B cell (primary cell): ENCODE data around the gene CD247.

Experiments used
- EZH2 ChIP-seq: IDR thresholded peaks from 2 replicates; pipeline ENCODE4 v1.6.1; 2012; ENCODE audit warnings: borderline replicate concordance, low read depth, mild to moderate bottlenecking, moderate library complexity, low read length; ENCODE audit not compliant: insufficient read depth, poor library complexity, severe bottlenecking
- TF ChIP-seq, protein P1 (sequence below): fragments of 200-600 bp; IDR thresholded peaks from one replicate; pipeline ENCODE4 v1.8.0; 2022; ENCODE audit warnings: antibody characterized with exemption, mild to moderate bottlenecking

DNA sequence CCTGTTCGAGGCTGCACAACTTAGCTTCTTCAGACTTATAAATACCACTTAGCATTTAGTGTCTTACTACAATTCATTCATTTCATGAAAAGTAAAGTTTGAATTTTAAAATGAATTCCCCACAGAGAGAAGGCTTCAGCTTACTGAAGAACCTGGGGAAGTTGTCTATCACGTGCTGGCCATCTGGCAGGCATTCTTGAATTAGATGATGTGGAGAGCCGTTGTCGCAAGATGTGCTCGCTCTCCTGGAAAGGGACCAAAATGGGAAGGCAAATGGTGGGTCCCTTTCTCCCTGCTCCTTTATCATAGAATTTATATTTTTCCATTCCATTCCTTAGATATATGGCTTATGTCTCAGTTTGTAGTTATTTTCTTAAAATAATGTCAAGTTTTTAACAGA is 90.5 kb downstream of the CD247 start:
- TF ChIP-seq, protein P1, sequence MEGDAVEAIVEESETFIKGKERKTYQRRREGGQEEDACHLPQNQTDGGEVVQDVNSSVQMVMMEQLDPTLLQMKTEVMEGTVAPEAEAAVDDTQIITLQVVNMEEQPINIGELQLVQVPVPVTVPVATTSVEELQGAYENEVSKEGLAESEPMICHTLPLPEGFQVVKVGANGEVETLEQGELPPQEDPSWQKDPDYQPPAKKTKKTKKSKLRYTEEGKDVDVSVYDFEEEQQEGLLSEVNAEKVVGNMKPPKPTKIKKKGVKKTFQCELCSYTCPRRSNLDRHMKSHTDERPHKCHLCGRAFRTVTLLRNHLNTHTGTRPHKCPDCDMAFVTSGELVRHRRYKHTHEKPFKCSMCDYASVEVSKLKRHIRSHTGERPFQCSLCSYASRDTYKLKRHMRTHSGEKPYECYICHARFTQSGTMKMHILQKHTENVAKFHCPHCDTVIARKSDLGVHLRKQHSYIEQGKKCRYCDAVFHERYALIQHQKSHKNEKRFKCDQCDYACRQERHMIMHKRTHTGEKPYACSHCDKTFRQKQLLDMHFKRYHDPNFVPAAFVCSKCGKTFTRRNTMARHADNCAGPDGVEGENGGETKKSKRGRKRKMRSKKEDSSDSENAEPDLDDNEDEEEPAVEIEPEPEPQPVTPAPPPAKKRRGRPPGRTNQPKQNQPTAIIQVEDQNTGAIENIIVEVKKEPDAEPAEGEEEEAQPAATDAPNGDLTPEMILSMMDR: no peak
- TF ChIP-seq EZH2: no peak
